Epithelial cell of prostate (primary cell): Measurements from ENCODE around the gene IZUMO1.

Source experiments
- DNase-seq: peaks from one replicate; pipeline ENCODE4 v3.0.0-alpha.2; 2011; ENCODE audit warnings: low read depth, low spot score
- H3K27ac ChIP-seq: fragments of 450-650 bp; 2 replicates; pipeline ENCODE4 v1.5.1; 2017; ENCODE audit warnings: mild to moderate bottlenecking

Gene IZUMO1

GRCh38 chr19:48760504-48761205 lies 13.9 kb upstream of the IZUMO1 start:
- no peak for DNase-seq
- no peak overlapping the region for H3K27ac ChIP-seq

GRCh38 chr19:48757741-48758144 lies 11.0 kb upstream of the IZUMO1 start:
- no peak overlapping the region for H3K27ac ChIP-seq
- no peak for DNase-seq

GRCh38 chr19:48757089-48757675 lies 10.5 kb upstream of the IZUMO1 start:
- DNase-seq: no peak
- no peak overlapping the region for H3K27ac ChIP-seq

- DNase-seq: no peak
- no peak overlapping the region for H3K27ac ChIP-seq
These were observed 10.0 kb upstream of the IZUMO1 start for GRCh38 chr19:48756686-48757085.

GRCh38 chr19:48756212-48756611 lies 9.5 kb upstream of the IZUMO1 start:
- H3K27ac ChIP-seq: no peak overlapping the region
- no peak for DNase-seq

GRCh38 chr19:48755787-48756186 lies 9.1 kb upstream of the IZUMO1 start:
- DNase-seq: no peak
- no peak overlapping the region for H3K27ac ChIP-seq

- peak within 1 kb of the TSS; percentile 4 for H3K27ac ChIP-seq
- DNase-seq: no peak
These were observed 8.5 kb upstream of the IZUMO1 start, which contains the start of gene FGF21 for GRCh38 chr19:48755084-48755641. FGF21 (plus strand) TSS chr19:48755524; CDS start chr19:48756237, 713 bp downstream.

GRCh38 chr19:48752496-48753365 lies 6.0 kb upstream of the IZUMO1 start, which contains the start of gene FUT1:
FUT1 (minus strand) TSS chr19:48752641; CDS start chr19:48751281, 1,360 bp downstream.
- peak within 1 kb of the TSS; percentile 78 for H3K27ac ChIP-seq
- peak; percentile 60 for DNase-seq

- H3K27ac ChIP-seq: peak overlapping the region; percentile 78
- no peak for DNase-seq
These were observed 5.3 kb upstream of the IZUMO1 start for GRCh38 chr19:48751845-48752495.

- no peak for DNase-seq
- no peak overlapping the region for H3K27ac ChIP-seq
These were observed 4.2 kb upstream of the IZUMO1 start for GRCh38 chr19:48750771-48751504.

- DNase-seq: no peak
- H3K27ac ChIP-seq: no peak overlapping the region
These were observed 3.6 kb upstream of the IZUMO1 start for GRCh38 chr19:48750351-48750750.

- no peak overlapping the region for H3K27ac ChIP-seq
- no peak for DNase-seq
These were observed 3.0 kb upstream of the IZUMO1 start for GRCh38 chr19:48749571-48750198.

- no peak overlapping the region for H3K27ac ChIP-seq
- no peak for DNase-seq
These were observed 599 bp downstream of the IZUMO1 start for GRCh38 chr19:48746110-48746509.

- DNase-seq: no peak
- H3K27ac ChIP-seq: no peak overlapping the region
These were observed 1.3 kb downstream of the IZUMO1 start for GRCh38 chr19:48745208-48745995.

GRCh38 chr19:48742096-48742495 lies 4.6 kb downstream of the IZUMO1 start:
- H3K27ac ChIP-seq: no peak overlapping the region
- DNase-seq: no peak

GRCh38 chr19:48741129-48741999 lies 5.3 kb downstream of the IZUMO1 start:
- DNase-seq: no peak
- no peak overlapping the region for H3K27ac ChIP-seq
